Measurements from ENCODE around the gene DNAJC4. TPM values are rescaled to one million over a fixed set of nuclear protein-coding genes. Genes with fewer than 3 reads are reported as not detected.
A peak's percentile ranks its signal among the peaks of the same experiment; 100 is the strongest.

Gene DNAJC4
- polyA plus RNA-seq, 1 donor from 2014 or later = 20.3 TPM

DNA sequence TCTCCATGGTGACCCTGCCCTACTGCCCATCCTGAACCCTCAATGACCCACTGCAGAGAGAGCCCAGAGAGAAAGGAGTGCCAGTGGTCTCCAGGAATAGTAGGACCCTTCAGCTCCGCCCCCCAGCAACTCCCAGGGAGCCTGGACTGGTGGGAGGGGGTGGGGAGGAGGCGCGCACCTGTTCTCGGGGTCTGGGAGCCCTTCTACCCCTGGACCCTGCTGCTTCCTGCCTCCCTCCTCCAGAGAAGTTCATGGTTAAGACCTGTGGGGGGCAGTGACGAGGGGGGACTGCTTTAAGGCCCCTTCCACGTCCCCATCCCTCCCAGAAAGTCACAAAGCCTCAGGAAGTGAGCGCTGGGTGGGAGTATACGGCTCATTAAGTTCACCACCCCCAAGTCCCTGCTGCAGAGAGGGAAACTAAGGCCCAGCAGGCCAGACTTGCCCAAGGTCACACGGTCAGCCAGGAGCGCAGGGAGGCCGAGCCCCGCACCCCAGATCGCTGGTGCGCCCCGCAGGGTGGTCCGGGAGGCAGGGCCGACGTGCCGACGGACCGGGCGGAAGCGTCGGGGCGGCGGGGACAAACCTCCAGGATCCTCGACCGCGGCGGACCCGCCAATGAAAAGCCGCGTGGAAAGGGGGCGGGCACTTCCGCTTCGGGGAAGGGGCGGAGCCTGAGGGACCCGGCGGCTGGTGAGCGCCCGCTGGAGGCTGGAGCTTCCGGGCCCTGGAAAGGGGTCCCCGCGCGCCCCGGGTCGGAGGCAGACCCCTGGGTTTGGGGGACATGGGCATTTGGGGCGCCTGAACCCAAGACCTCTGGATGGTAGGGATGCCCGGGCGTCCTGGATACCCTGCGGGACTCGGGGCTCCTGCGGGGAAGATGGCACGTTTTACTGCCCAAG lies 4.5 kb upstream of the DNAJC4 start, which contains the start of the genes NUDT22 and TRPT1:
NUDT22 (plus strand) TSS at position 667 of the 899 bp plus-strand sequence. CDS start 379 bp downstream, outside the sequence.
TRPT1 (minus strand) TSS at position 579 of the 899 bp plus-strand sequence; CDS start at position 253, 326 bp downstream.
- Histone ChIP-seq H3K9me2 (ENCODE audit: insufficient read depth, low read length) (no peaks in the 10 kb centered on the region), H3F3A (ENCODE audit: insufficient read depth, low read length, poor library complexity, severe bottlenecking) (no peaks in the 10 kb centered on the region), H3K9me3 (ENCODE audit: low read length) (no peaks in the 10 kb centered on the region), H3K4me2 (ENCODE audit: low read length) (peak within 1 kb of the TSS; percentile 68), H3K27ac (ENCODE audit: low read length) (peak within 1 kb of the TSS; percentile 51), H3K79me2 (replicated peaks; ENCODE audit: insufficient read depth, low read length) (peaks cover 6% of the 10 kb centered on the region), H3K27me3 (ENCODE audit: insufficient read depth, low read depth, low read length) (no peaks in the 10 kb centered on the region), H2AFZ (ENCODE audit: low read depth, low read length) (peak within 1 kb of the TSS; percentile 84), H3K4me3 (ENCODE audit: low read length) (peak within 1 kb of the TSS; percentile 84), H3K36me3 (ENCODE audit: insufficient read depth, low read length) (no peaks in the 10 kb centered on the region), H4K20me1 (ENCODE audit: insufficient read depth) (no peaks in the 10 kb centered on the region), H3K9ac (ENCODE audit: low read length) (peak within 1 kb of the TSS; percentile 83)
- TF ChIP-seq, protein P1, sequence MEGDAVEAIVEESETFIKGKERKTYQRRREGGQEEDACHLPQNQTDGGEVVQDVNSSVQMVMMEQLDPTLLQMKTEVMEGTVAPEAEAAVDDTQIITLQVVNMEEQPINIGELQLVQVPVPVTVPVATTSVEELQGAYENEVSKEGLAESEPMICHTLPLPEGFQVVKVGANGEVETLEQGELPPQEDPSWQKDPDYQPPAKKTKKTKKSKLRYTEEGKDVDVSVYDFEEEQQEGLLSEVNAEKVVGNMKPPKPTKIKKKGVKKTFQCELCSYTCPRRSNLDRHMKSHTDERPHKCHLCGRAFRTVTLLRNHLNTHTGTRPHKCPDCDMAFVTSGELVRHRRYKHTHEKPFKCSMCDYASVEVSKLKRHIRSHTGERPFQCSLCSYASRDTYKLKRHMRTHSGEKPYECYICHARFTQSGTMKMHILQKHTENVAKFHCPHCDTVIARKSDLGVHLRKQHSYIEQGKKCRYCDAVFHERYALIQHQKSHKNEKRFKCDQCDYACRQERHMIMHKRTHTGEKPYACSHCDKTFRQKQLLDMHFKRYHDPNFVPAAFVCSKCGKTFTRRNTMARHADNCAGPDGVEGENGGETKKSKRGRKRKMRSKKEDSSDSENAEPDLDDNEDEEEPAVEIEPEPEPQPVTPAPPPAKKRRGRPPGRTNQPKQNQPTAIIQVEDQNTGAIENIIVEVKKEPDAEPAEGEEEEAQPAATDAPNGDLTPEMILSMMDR (IDR thresholded peaks at IDR 0.05; ENCODE audit: poor library complexity, severe bottlenecking) = peak; percentile 68
- TF ChIP-seq TAF1 (IDR thresholded peaks at IDR 0.05; ENCODE audit: low read depth) (peak; percentile 54), MXI1 (conservative IDR thresholded peaks at IDR 0.05; ENCODE audit: poor library complexity, severe bottlenecking) (peak; percentile 67), POLR2AphosphoS5 (IDR thresholded peaks at IDR 0.05) (peak; percentile 68), EP300 (conservative IDR thresholded peaks at IDR 0.05; ENCODE audit: poor library complexity, severe bottlenecking) (peak; percentile 13), SMC3 (conservative IDR thresholded peaks at IDR 0.05; ENCODE audit: poor library complexity) (peak; percentile 38), EZH2 (IDR thresholded peaks at IDR 0.05; ENCODE audit: borderline replicate concordance, insufficient read depth, low read length, poor library complexity, severe bottlenecking) (no peak), RAD21 (conservative IDR thresholded peaks at IDR 0.05) (peak; percentile 31)
- TF ChIP-seq, protein P2, sequence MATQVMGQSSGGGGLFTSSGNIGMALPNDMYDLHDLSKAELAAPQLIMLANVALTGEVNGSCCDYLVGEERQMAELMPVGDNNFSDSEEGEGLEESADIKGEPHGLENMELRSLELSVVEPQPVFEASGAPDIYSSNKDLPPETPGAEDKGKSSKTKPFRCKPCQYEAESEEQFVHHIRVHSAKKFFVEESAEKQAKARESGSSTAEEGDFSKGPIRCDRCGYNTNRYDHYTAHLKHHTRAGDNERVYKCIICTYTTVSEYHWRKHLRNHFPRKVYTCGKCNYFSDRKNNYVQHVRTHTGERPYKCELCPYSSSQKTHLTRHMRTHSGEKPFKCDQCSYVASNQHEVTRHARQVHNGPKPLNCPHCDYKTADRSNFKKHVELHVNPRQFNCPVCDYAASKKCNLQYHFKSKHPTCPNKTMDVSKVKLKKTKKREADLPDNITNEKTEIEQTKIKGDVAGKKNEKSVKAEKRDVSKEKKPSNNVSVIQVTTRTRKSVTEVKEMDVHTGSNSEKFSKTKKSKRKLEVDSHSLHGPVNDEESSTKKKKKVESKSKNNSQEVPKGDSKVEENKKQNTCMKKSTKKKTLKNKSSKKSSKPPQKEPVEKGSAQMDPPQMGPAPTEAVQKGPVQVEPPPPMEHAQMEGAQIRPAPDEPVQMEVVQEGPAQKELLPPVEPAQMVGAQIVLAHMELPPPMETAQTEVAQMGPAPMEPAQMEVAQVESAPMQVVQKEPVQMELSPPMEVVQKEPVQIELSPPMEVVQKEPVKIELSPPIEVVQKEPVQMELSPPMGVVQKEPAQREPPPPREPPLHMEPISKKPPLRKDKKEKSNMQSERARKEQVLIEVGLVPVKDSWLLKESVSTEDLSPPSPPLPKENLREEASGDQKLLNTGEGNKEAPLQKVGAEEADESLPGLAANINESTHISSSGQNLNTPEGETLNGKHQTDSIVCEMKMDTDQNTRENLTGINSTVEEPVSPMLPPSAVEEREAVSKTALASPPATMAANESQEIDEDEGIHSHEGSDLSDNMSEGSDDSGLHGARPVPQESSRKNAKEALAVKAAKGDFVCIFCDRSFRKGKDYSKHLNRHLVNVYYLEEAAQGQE (IDR thresholded peaks at IDR 0.05; ENCODE audit: borderline replicate concordance) = no peak

DNA sequence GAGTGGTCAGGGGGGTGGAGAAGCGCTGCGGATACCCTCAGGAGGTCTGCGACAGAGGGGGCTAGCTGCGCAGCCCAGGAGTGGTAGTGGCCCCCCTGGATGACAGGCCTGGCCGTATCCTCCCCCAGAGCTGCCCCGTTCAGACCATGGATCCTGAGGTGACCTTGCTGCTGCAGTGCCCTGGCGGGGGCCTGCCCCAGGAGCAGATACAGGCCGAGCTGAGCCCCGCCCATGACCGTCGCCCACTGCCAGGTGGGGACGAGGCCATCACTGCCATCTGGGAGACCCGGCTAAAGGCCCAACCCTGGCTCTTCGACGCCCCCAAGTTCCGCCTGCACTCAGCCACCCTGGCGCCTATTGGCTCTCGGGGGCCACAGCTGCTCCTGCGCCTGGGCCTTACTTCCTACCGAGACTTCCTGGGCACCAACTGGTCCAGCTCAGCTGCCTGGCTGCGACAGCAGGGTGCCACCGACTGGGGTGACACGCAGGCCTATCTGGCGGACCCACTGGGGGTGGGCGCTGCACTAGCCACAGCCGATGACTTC lies 3.8 kb upstream of the DNAJC4 start:
- peak overlapping the region; percentile 47 for H3K27ac ChIP-seq (ENCODE audit: low read length)

More for the DNA sequence above, 3.8 kb upstream of the DNAJC4 start:
- peak overlapping the region; percentile 84 for H3K4me3 ChIP-seq (ENCODE audit: low read length)
- H4K20me1 ChIP-seq (ENCODE audit: insufficient read depth) = no peaks in the 10 kb centered on the region
- H3K27me3 ChIP-seq (ENCODE audit: insufficient read depth, low read depth, low read length) = no peaks in the 10 kb centered on the region
- peaks cover 6% of the 10 kb centered on the region for H3K79me2 ChIP-seq (replicated peaks; ENCODE audit: insufficient read depth, low read length)
- no peaks in the 10 kb centered on the region for H3F3A ChIP-seq (ENCODE audit: insufficient read depth, low read length, poor library complexity, severe bottlenecking)
- peak overlapping the region; percentile 42 for H3K4me2 ChIP-seq (ENCODE audit: low read length)
- H3K36me3 ChIP-seq (ENCODE audit: insufficient read depth, low read length) = no peaks in the 10 kb centered on the region
- H3K9me3 ChIP-seq (ENCODE audit: low read length) = no peaks in the 10 kb centered on the region
- peak overlapping the region; percentile 83 for H3K9ac ChIP-seq (ENCODE audit: low read length)
- no peaks in the 10 kb centered on the region for H3K9me2 ChIP-seq (ENCODE audit: insufficient read depth, low read length)
- no peak for TF ChIP-seq SMC3 (conservative IDR thresholded peaks at IDR 0.05; ENCODE audit: poor library complexity)
- TF ChIP-seq, protein P1 (IDR thresholded peaks at IDR 0.05; ENCODE audit: poor library complexity, severe bottlenecking) = no peak
- TF ChIP-seq POLR2AphosphoS5 (IDR thresholded peaks at IDR 0.05) = no peak
- H2AFZ ChIP-seq (ENCODE audit: low read depth, low read length) = peak overlapping the region; percentile 83

Data from neural cell (in vitro differentiated cells).